Inflammatory macrophage treated with lipopolysaccharide for 4 hours (primary cell): ENCODE results near the gene PVRIG.
"Not testable (repeated sequence)": the region's sequence is repeated elsewhere in the genome, so short reads cannot be mapped to it uniquely, and the experiment has no call there.

ENCODE experiments used
- DNase-seq: peaks from one replicate; pipeline ENCODE4 v3.0.0-alpha.2; 2020

Gene PVRIG

DNA sequence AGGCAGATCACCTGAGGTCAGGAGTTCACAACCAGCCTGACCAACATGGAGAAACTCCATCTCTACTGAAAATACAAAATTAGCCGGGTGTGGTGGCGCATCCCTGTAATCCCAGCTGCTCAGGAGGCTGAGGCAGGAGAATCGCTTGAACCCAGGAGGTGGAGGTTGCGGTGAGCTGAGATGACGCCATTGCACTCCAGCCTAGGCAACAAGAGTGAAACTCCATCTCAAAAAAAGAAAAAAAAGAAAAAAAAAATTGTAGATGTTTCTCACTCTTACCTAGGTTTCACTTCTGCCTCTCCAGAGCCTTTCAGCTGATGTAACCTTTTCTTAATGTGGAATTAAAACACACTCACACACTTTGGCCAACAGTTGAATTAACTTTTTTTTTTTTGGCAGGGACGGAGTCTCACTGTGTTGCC lies 23.8 kb upstream of the PVRIG start:
- peak; percentile 23 for DNase-seq

DNA sequence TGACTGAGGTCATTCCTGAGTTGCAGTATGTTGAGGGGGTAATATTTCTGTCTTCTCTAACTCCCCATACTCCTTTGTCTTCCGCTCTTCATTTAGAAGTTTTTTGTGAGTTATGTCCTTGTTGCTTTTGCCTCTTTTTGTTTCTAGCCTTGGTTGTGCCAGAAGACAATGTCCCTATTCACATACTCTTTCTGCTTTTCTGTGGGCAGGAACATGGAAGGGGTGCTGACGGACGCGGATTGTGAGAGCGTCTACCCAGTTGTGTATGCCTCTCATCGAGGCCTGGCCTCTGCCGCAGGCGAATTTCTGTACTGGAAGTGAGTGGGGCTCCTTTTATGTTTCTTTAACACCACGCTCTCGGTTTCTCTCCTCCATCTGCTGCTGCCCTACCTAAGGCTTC lies 21.5 kb upstream of the PVRIG start:
- DNase-seq, result no peak

DNA sequence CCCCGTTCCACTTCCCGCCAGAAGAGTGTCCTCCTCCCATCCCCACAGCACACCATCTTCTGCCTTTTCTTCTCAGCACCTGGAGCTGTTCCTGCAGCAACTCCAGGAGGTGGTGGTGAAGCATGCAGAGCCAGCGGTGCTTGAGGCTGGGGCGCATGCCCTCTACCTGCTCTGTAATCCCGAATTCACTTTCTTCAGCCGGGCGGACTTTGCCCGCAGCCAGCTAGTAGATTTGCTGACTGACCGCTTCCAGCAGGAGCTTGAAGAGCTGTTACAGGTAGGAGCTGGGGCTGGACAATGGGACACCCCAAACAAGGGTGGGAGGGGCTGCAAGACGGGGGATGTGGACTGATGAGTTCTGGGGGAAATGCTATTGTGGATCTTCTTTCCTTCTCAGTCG lies 19.1 kb upstream of the PVRIG start:
- no peak for DNase-seq

DNA sequence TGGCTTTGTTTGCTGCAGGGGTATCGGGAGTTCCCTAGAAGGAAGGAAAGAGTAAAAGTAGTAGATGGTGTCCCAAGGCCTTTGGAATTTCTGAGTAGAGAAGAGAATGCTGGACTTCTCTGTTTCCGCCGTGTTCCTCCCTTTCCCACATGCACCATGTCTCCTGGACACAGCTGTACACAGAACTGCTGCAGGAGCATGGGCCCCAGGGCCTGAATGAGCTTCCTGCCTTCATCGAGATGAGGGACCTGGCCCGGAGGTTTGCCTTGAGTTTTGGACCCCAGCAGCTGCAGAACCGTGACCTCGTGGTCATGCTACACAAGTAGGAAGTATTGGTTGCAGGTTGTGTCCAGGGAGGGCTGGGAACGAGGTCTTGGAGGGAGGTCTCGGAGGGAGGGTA lies 15.3 kb upstream of the PVRIG start:
- no peak for DNase-seq

DNA sequence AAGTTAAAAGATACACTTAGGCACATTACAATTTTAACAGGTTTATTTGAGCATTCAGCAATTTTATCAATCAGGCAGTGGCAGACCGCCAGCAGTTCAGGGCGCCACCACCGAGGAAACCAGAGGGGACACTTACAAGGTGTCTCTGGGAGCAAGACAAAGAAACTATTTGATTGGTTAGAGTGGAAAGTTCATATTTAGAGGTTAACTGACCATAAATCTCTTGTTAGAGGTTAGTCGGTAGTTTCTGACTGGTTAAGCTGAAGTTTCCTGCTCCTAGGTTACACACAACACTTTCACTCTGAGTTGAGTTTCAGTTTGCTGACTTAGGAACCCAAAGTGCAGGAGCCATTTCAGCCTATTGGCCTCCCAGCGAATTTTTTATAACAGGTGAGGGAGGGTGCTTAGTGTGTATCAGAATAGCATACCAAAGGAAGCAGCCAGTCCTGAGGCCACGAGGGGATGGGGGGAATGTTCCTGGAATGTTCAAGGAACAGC lies 10.8 kb upstream of the PVRIG start:
- no peak for DNase-seq

DNA sequence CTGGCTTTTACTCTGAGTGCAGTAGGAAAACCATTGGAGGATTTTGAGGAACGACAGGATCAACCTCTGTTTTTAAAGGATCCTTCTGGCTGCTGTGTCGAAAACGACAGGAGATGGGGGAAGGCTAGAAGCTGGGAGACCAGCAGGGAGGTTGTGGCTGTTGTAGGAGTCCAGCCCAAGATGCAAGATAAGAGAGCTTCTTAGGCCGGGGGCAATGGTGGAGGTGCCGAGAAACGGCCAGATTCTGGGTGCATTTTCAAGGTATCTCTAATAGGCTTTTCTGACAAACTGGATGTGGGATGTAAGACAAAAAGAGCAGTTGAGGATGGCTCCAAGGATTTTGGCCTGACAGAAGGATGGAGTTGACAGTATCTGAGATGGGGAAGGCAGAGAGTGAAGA lies 10.3 kb upstream of the PVRIG start:
- DNase-seq, result no peak

DNA sequence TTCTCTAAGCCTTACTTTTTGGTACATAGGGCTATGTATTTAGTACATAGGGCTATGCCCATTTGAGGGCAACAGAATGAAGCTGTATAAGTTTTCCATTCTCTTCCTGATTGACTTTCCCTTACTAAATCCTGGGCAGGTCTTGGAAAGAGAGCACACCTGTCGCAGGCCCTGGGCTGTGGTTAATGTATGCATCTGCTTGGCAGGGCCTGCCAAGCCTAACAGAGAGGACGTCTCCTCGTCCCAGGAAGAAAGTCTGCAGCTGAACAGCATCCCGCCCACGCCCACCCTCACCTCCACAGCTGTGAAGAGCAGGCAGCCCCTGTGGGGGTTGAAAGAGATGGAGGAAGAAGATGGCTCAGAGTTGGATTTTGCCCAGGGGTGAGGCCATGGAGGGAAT lies 8.9 kb upstream of the PVRIG start:
- DNase-seq, result no peak

DNA sequence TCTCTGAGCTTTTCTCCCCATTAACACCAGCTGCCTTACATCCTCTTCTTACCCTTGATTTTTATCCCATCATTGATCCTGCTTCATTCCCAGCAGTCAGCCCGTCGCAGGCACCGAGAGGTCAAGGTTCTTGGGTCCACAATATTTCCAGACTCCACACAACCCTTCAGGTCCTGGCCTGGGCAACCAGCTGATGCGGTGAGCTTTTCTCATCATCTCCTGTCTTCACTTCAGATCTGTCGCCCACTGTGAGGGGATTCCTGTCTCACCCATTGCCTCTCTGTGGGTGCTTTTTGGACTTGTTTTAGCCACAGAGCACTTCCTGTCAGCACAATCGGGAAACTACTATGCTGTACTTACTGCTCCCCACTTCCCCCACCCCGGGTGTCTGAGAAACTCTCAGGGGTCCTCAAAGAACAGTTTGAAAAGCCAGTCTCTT lies 8.4 kb upstream of the PVRIG start:
- no peak for DNase-seq

DNA sequence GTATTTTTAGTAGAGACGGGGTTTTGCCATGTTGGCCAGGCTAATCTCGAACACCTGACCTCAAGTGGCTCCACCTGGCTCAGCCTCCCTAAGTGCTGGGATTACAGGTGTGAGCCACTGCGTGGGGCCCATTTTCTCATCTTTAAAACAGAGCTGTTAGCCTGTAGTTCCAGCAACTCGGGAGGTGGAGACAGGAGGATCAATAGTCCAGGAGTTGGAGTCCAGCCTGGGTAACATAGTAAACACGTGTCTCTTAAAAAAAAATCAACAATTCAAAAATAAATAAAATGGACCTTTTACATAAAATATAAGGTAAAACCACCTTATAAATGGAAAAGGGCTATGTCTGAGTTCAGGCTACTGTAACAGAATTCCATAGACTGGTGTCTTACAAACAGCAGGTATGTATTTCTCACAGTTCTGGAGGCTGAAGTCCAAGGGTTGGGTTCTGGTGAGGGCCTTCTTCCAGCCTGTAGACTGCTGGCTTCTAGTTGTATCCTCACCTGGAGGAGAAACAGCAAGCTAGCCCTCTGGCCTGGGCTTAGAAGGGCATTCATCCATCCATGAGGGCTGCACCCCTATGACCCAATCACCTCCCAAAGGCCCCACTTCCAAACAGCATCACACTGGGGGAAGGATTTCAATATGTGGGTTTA lies 7.0 kb upstream of the PVRIG start:
- DNase-seq, result no peak

DNA sequence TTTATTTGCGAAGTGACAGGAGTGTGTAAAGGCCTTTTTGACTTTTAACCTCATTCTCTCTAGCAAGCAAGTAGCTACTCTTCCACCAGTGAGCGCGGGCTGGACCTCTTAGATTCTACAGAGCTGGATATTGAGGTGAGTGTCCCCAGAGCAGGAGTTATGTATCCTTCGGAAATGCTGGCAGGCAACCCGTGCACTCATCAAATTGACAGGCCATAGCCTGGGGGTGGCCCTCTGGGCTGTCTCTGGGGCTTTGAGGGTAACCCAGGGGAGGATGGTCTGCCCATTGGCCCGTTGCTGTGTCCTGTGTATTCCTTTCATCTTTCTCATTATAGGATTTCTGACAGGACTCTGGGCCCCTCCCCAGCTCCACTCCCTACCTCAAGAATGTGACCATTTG lies 6.1 kb upstream of the PVRIG start:
- DNase-seq, result no peak

DNA sequence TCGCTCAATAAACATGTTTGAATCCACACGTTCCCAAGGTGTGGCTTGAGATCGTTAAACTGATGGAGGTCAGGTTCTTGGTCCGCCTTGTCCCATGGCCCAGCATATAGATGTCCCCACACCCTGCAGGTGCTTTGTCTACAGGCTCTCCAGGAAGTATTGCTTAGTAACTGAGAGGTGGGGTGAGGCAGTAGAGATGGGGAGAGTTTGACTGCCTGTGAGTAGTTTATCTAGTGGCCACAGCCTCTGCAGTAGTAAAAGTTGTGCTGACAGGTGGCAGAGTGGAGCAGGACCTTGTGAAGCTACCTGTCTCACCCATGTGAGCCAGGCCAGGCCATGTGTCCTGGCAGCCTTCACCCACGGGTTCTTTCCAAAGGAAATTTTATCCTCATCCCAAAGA lies 5.4 kb upstream of the PVRIG start:
- DNase-seq, result not testable (repeated sequence)

DNA sequence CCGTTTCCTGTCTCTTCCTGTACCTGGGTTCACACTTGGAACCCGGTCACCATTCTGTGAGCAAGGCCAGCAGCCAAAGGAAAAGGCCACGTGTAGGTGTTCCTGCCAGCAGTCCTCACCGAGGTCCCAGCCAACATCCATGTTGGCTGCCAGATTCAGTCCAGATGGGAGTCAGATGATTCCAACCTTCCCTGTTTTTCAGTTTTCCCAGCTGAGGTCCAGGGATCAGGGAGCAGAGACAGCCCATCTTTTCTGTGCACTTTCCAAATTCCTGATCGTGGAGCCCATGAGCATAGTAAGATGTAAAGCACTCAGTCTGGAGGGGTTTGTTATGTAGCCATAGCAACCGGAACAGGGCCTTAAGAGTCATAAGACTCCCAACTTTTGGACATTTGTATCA lies 3.9 kb upstream of the PVRIG start:
- DNase-seq, result no peak

DNA sequence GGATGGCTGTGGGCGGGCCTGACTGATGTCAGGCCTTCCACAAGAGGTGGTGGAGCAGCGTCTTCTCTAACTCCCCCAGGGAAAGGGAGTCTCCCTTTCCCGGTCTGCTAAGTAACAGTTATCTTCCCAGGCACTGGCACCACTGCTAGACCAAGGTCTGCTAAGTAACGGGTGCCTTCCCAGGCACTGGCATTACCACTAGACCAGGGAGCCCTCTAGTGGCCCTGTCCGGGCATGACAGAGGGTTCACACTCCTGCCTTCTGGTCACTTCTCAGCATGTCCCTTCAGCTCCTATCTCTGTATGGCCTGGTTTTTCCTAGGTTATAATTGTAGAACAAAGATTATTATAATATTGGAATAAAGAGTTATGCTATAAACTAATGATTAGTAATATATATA lies 1.8 kb upstream of the PVRIG start:
- DNase-seq, result not testable (repeated sequence)

DNA sequence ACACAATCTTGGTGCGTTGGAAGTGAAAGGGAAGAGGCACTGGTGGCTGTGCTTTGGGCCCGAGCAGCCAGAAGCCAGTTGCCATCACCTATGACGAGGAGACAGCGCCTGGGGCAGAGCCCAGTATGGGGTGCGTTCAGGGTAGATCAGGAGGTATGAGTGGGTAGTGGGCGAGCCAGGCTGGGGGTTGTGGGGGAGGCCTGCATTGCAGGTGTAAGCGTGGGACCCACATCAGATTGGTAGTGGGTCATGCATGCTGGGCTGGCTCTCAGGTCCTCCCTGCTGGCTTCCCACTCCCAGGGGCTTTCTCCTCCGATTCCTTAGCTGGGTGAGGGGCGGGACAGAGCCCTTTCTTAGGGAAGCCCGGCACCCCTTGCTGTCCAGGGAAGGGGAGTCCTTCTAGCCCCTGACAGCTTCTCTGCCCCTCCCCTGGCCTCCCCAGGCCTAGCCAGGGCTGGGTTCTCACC lies 445 bp upstream of the PVRIG start:
- DNase-seq, result no peak

DNA sequence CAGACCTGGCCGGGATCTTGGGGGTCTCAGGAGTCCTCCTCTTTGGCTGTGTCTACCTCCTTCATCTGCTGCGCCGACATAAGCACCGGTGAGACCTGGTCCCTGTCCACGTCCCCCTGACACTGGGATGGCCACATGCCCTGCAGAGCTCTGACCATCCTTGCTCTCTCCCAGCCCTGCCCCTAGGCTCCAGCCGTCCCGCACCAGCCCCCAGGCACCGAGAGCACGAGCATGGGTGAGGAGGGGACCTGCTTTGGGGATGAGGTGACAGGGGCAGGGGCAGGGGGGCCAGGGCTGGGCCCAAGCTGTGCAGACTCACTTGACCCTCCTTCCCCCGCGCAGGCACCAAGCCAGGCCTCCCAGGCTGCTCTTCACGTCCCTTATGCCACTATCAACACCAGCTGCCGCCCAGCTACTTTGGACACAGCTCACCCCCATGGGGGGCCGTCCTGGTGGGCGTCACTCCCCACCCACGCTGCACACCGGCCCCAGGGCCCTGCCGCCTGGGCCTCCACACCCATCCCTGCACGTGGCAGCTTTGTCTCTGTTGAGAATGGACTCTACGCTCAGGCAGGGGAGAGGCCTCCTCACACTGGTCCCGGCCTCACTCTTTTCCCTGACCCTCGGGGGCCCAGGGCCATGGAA lies 959 bp downstream of the PVRIG start:
- no peak for DNase-seq

DNA sequence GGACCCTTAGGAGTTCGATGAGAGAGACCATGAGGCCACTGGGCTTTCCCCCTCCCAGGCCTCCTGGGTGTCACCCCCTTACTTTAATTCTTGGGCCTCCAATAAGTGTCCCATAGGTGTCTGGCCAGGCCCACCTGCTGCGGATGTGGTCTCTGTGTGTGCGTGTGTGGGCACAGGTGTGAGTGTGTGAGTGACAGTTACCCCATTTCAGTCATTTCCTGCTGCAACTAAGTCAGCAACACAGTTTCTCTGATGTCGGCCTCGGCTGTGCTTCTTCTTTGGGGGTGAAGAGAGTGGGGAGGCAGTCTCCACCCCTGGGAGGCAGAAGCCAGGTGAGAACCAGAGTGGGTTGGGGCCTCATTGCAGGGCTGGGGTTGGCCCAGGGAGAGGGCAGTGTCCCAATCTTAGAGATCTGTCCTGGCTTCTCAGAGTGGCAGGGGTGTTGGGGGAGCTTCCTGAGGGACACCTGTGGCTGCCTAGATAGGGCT lies 1.5 kb downstream of the PVRIG start:
- DNase-seq, result no peak

DNA sequence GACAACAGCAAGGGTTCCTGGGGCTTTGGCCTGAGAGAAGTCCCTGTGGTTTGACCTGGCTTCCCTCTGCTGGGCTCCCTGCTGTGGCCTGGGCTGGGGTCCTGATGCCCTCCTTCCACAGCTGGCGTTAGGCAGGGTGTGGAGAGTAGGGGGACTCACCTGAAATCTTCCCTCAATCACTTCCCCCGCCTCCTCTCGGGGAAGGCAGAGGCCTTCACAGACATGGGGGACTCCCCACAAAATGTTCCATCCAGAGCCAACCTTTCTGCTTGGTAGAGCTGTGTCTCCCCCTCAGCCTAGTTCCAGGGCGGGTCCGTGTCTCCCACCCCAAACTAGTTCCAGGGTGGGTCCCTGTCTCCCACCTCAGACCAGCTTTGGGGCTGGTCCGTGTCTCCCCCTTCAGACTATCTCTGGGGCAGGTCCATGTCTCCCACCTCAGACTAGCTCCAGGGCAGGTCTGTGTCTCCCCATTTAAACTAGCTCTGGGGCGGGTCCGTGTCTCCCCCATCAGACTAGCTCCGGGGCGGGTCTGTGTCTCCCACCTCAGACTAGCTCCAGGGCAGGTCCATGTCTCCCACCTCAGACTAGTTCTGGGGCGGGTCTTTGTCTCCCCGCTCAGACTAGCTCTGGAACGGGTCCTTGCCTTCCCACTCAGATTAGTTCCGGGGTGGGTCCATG lies 2.2 kb downstream of the PVRIG start:
- no peak for DNase-seq

DNA sequence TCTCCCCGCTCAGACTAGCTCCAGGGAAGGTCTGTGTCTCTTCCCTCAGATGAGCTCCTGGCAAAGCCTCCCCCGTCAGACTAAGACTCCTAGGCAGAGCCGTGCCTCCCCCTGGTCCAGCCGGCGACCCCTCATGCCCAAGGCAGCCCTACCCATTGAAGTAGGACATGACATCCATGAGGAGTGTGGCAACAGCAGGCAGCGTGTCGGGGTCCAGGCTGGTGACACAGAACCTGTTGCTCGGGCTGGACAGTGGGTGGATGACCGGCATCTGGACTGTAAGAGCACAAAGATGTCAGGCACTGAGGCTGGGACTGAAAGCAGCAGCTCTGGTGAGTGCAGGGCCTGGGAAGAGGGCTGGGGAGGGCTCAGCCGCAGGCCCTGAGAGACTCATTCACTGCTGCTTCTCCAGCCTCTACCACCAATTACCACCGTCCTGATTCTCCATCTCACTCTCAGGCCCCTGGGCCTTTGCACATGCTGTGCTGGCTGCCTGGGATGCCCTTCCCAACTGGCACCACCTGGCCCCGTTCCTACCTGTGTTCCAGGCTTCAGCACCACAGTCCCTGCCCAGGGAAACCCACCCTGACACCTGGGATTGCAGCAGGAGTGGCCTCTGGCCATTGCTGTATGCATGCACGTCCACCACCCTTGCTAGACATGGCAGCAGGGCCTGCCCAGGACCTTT lies 2.8 kb downstream of the PVRIG start:
- DNase-seq, result no peak

DNA sequence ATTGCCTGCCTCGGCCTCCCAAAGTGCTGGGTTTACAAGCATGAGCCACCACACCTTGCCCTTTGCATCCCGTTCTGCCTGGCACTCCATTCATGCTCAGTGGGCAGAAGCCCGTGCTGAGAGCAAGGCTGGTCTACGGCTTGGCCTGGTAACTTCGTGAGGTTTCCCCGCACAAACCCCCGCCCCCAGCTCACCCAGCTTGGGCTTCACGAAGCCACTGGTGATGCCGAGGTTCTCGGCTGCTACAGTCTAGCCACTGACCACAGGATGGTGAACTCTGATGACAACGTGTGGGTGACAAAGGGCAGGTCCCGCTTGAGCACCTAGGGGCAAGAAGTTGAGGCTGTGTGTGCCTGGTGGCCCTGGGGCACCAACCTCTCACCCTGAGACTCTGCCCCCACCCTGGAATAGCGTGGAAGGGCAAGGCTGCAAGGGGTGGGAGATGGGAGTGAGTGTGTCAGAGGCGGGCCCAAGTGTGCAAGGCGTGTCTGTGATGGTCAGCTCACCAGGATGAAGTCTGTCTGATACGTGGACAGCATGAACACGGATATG lies 3.7 kb downstream of the PVRIG start:
- DNase-seq, result not testable (repeated sequence)

DNA sequence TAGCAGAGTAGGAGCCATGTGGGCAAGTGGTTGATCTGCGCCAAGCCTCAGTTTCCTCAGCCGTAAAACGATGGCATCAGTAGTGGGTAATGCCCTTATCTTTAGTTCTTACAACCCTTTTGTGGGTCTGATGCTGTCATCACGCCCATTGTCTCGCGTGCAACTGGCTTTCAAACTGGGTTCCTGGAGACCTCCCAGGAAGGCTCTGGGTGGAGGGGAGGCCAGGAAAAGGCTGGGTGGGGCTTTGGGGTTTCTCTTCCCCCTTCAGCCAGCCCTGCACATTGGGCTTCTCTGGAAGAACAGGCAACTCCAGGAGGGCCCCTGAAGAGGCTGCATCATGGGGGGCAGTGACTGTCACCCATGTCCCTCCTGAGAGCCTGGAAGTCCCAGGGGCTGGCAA lies 5.1 kb downstream of the PVRIG start:
- DNase-seq, result not testable (repeated sequence)

DNA sequence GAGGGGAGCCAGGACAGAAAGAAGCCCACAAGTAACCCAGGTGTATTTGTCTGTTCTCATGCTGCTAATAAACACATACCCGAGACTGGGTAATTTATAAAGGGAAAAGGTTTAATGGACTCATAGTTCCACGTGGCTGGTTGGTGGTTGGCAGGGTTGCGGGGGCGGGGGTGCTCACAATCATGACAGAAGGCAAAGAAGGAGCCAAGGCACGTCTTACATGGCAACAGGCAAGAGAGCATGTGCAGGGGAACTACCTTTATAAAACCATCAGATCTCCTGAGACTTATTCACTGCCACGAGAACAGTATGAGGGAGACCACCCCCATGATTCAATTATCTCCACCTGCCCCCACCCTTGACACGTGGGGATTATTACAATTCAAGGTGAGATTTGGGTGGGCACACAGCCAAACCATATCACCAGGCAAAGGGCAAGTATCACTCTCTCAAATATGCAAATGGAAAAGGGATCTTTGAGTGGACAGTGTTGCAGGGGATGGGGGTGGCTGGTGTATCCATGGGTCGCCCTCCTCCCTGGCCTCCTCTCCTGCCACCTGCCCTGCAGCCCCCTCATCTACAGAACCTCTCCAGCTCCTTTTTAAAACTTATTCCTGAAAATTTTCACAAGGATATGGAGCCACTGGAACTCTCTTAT lies 15.0 kb downstream of the PVRIG start:
- DNase-seq, result not testable (repeated sequence)

DNA sequence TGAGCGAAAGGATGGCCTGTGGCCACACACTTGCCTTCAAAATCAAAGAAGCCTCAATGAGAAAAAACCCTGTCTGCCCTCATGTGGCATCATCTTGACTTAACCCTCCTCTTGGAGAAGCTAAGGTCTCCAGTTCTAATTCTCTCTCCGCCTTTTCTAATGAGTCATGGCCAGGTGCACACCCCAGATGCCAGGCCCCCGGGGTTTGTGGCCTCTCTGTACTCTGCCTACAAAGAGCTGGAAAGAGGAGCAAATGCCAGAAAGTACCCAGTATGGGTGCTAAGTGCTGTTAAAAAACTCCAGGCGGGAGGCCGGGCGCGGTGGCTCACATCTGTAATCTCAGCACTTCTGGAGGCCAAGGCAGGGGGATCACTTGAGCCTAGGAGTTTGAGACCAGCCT lies 20.2 kb downstream of the PVRIG start:
- not testable (repeated sequence) for DNase-seq
